Gastroesophageal sphincter (tissue), 4 donors: ENCODE measurements around the gene LRCH3. TPM values are rescaled to one million over a fixed set of nuclear protein-coding genes. Genes with fewer than 3 reads are reported as not detected.
"Not testable (repeated sequence)": the region's sequence is repeated elsewhere in the genome, so short reads cannot be mapped to it uniquely, and the experiment has no call there.

Experiments
- ATAC-seq: fragments of 150-250 bp; one replicate; pipeline ENCODE4 v1.9.1; 2016; ENCODE audit warnings: mild to moderate bottlenecking, moderate library complexity
- H3K27ac ChIP-seq, 4 donors: fragments of 200-600 bp; sonication (generic) in 3 of 4; 1 replicate in 3 of 4; 2 replicates in 1 of 4; pipeline ENCODE4 v1.5.1; 2016 to 2019
- H3K27me3 ChIP-seq: fragments of 200-600 bp; sonication (generic); one replicate; pipeline ENCODE4 v1.5.1; 2019
- H3K36me3 ChIP-seq, 2 donors: fragments of 200-600 bp; sonication (generic); one replicate each; pipeline ENCODE4 v1.5.1; 2019; ENCODE audit warnings: control low read depth in 1 of 2
- H3K4me1 ChIP-seq, 3 donors: fragments of 200-600 bp; sonication (generic); 1 replicate in 2 of 3; 2 replicates in 1 of 3; pipeline ENCODE4 v1.5.1; 2016 to 2019; ENCODE audit warnings: control low read depth in 2 of 3
- H3K4me3 ChIP-seq, 2 donors: fragments of 200-600 bp; sonication (generic); one replicate each; pipeline ENCODE4 v1.5.1; 2019; ENCODE audit warnings: mild to moderate bottlenecking in 1 of 2, moderate library complexity in 1 of 2
- H3K9me3 ChIP-seq, 3 donors: fragments of 200-600 bp; sonication (generic); one replicate each; pipeline ENCODE4 v1.5.1; 2017 to 2019; ENCODE audit warnings: control low read depth in 2 of 3
- EP300 ChIP-seq: sonication (generic); formaldehyde crosslinking; IDR thresholded peaks from one replicate; pipeline ENCODE4 v1.6.1; 2017; ENCODE audit warnings: antibody characterized with exemption, mild to moderate bottlenecking
- POLR2A ChIP-seq, 2 donors: fragments of 450-650 bp; IDR thresholded peaks; one replicate each; pipeline ENCODE4 v1.6.1; 2017; ENCODE audit warnings: antibody characterized with exemption in 2 of 2, mild to moderate bottlenecking in 2 of 2, moderate library complexity in 1 of 2
- POLR2AphosphoS5 ChIP-seq: sonication (generic); formaldehyde crosslinking; IDR thresholded peaks from one replicate; pipeline ENCODE4 v1.6.1; 2017; ENCODE audit warnings: antibody characterized with exemption
- WGBS, 2 donors: methylation state at CpG; one replicate each; pipeline ENCODE4 v1.1.5; 2018; ENCODE audit warnings: low coverage in 1 of 2; 5-methylcytosine and 5-hydroxymethylcytosine counted together
- total RNA-seq, 4 donors: library from RNA; depleted of rRNA; stranded (reverse); fragments of >200 nt; gene quantifications; one replicate each; pipeline ENCODE4 v1.1.0, GENCODE V29; 2016
- TF ChIP-seq, protein P1 (sequence below), 4 experiments: fragments of 200-600 bp in 2 of 4; fragments of 450-650 bp in 2 of 4; sonication (generic) in 1 of 4; IDR thresholded peaks; one replicate each; pipeline ENCODE4 v1.5.1; 2017 to 2019; ENCODE audit warnings: antibody characterized with exemption in 4 of 4, mild to moderate bottlenecking in 2 of 4, moderate library complexity in 2 of 4

Gene LRCH3
- total RNA-seq, 4 donors from 2014 or later = 39.0 to 158 (median 69.6) TPM

DNA sequence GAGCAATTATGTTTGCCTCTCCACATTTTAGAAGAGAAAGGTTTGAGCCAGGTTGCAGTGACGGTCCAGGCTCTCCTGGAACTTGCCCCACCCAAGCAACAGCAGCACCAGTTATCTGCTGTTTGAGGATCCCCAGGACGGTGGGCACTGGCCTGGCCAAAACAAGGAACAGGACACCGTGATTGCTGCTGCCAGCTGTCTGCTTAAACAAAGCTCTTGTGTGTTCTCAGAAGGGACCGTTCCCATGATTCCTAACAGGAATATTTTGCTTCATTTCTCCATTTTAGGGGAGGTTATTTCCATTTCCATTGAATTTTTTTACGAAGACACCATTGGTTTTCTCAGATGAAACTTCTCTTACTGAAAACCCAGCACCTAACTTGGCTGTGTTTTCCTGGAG is 92.5 kb downstream of the LRCH3 start:
- TF ChIP-seq EP300 = no peak
- TF ChIP-seq POLR2AphosphoS5 = no peak
- no peak for TF ChIP-seq POLR2A (IDR thresholded peaks at IDR 0.05)
- TF ChIP-seq, protein P1, sequence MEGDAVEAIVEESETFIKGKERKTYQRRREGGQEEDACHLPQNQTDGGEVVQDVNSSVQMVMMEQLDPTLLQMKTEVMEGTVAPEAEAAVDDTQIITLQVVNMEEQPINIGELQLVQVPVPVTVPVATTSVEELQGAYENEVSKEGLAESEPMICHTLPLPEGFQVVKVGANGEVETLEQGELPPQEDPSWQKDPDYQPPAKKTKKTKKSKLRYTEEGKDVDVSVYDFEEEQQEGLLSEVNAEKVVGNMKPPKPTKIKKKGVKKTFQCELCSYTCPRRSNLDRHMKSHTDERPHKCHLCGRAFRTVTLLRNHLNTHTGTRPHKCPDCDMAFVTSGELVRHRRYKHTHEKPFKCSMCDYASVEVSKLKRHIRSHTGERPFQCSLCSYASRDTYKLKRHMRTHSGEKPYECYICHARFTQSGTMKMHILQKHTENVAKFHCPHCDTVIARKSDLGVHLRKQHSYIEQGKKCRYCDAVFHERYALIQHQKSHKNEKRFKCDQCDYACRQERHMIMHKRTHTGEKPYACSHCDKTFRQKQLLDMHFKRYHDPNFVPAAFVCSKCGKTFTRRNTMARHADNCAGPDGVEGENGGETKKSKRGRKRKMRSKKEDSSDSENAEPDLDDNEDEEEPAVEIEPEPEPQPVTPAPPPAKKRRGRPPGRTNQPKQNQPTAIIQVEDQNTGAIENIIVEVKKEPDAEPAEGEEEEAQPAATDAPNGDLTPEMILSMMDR (IDR thresholded peaks at IDR 0.05) = no peak
- ATAC-seq = no peak
- Histone ChIP-seq H3K27ac (no peak overlapping the region), H3K36me3 (peaks cover 0 to 68% of the 10 kb centered on the region in 2 donors), H3K27me3 (no peaks in the 10 kb centered on the region), H3K9me3 (no peaks in the 10 kb centered on the region), H3K4me1 (no peaks in the 10 kb centered on the region), H3K4me3 (no peak overlapping the region)
- whole genome bisulfite sequencing, 2 donors = 68 to 80% methylated on average over 4 of the region's 5 CpGs

DNA sequence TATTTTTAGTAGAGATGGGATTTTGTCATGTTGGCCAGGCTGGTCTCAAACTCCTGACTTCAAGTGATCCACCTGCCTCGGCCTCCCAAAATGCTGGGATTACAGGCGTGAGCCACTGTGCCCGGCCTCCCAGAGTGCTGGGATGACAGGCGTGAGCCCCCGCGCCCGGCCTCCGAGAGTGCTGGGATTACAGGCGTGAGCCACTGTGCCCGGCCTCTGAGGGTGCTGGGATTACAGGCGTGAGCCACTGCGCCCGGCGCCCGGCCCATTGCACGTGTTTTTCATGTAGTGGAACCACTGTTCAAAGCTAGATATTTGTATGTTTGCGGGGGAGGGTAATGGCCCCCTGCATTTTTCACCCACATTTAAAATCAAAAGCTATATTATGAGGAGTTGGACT is 93.3 kb downstream of the LRCH3 start:
- H3K27ac ChIP-seq, H3K4me3 ChIP-seq, ATAC-seq, H3K4me1 ChIP-seq, H3K27me3 ChIP-seq, H3K9me3 ChIP-seq: not testable (repeated sequence)
- H3K36me3 ChIP-seq = peaks cover 0 to 62% of the 10 kb centered on the region in 2 donors
- whole genome bisulfite sequencing, 2 donors = 100% methylated on average over 7 of the region's 17 CpGs; no CpG with 5 or more reads in 1 of the 2 donors

DNA sequence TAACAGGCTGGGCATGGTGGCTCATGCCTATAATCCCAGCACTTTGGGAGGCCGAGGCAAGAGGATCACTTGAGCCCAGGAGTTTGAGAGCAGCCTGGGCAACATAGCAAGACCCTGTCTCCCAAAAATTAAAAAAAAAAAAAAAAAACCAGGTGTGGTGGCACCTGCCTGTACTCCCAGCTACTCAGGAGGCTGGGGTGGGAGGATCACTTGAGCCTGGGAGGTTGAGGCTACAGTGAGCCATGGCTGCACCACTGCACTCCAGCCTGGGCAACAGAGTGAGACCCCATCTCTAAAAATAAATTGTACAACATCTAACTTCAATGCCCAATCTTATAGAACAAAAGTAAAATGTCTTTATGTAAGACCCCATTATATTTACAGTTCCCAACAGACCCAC is 95.0 kb downstream of the LRCH3 start:
- not testable (repeated sequence) for ATAC-seq, H3K4me1 ChIP-seq, H3K27me3 ChIP-seq, H3K4me3 ChIP-seq, H3K9me3 ChIP-seq, H3K27ac ChIP-seq
- WGBS, 2 donors = 100% methylated on average over 1 of the region's 1 CpG; no CpG with 5 or more reads in 1 of the 2 donors
- H3K36me3 ChIP-seq = peaks cover 0 to 53% of the 10 kb centered on the region in 2 donors

DNA sequence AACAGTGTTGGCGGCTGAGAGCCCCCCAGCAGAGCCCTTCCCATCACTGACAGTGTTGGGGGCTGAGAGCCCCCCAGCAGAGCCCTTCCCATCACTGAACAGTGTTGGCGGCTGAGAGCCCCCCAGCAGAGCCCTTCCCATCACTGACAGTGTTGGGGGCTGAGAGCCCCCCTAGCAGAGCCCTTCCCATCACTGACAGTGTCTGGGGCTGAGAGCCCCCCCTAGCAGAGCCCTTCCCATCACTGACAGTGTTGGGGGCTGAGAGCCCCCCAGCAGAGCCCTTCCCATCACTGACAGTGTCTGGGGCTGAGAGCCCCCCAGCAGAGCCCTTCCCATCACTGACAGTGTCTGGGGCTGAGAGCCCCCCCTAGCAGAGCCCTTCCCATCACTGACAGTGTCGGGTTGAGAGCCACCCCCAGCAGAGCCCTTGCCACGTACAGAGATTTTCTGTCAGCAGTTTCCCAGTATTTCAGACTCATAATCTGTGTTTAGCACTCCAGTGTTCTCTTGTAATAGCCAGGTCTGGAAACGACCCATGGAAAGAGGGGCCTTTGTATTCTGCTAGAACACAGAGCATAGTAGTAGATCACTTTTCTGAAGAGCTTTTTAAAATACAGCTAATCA is 96.5 kb downstream of the LRCH3 start:
- H3K4me3 ChIP-seq, ATAC-seq, H3K4me1 ChIP-seq, H3K9me3 ChIP-seq, H3K27ac ChIP-seq, H3K27me3 ChIP-seq: not testable (repeated sequence)
- peaks cover 0 to 42% of the 10 kb centered on the region in 2 donors for H3K36me3 ChIP-seq
- WGBS, 2 donors = 20 to 42% methylated on average over 1 to 3 of the region's 5 CpGs

DNA sequence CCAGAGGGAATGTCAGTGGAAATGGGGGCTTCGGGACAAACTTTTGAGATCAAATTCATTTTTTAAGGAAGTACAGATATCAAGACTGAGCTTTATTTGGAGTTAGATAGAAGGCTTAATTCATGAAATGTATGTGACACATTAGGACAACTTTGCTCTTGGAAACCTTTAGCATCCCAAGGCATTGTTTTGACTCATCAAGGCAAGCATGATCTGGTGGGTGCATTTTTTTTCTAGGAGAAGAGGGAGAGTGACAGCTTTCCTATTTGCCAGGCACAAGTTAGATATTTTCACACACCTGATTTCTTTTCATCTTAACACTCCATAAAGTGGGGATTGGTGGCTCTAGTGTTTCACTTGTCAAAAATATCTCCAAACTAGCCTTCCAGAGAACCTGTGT is 97.5 kb downstream of the LRCH3 start:
- TF ChIP-seq POLR2AphosphoS5 (no peak), POLR2A (IDR thresholded peaks at IDR 0.05) (no peak), EP300 (no peak)
- TF ChIP-seq, protein P1 (IDR thresholded peaks at IDR 0.05) = no peak
- ATAC-seq = no peak
- Histone ChIP-seq H3K4me1 (no peaks in the 10 kb centered on the region), H3K9me3 (no peaks in the 10 kb centered on the region), H3K4me3 (no peak overlapping the region), H3K27ac (no peak overlapping the region), H3K27me3 (no peaks in the 10 kb centered on the region), H3K36me3 (peaks cover 0 to 39% of the 10 kb centered on the region in 2 donors)
- 100% methylated on average over 1 of the region's 1 CpG for WGBS, 2 donors

DNA sequence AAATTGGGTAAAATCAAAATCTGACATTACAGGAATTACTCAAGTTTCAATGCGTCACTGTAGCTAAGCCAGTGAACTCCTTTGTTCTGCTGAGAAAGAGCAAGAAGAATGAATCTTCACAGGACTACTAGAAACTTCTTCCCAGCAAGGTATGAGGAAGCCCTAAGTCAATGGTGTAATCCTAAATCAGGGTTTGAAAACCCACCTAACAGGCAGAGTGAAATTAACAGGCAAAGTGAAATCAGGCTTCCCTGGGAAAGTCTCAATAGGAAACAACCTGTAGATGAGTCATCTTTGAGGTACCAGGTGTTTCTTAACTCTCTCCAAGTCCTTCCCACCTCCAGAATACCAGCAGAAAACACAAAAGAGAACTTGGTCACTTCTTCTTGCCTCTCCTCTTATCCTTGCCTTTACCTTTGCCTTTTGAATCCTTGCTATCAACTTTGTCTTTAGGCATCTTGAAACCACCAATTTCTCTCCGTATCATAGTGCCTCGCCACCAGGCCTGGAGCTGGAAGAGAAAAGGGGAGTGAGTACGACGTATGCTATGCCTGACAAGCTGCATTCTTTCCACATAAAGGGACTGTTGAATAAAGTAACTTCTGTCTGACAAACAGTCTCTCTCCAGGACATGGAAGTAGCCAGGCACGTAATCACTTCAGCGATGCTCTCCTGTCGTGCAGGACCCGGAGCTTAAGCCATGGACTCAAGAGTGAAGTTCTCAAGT is 98.3 kb downstream of the LRCH3 start:
- Histone ChIP-seq H3K4me3 (no peak overlapping the region), H3K36me3 (peaks cover 0 to 31% of the 10 kb centered on the region in 2 donors), H3K27me3 (no peaks in the 10 kb centered on the region), H3K4me1 (no peaks in the 10 kb centered on the region), H3K27ac (no peak overlapping the region), H3K9me3 (no peaks in the 10 kb centered on the region)
- TF ChIP-seq POLR2A (IDR thresholded peaks at IDR 0.05) = no peak
- TF ChIP-seq, protein P1 (IDR thresholded peaks at IDR 0.05) = no peak
- no peak for TF ChIP-seq EP300
- TF ChIP-seq POLR2AphosphoS5 = no peak
- ATAC-seq = no peak
- 75 to 80% methylated on average over 2 to 9 of the region's 9 CpGs for WGBS, 2 donors
